HepG2 (cell line): ENCODE results near the gene SDK1. TPM values are rescaled to one million over a fixed set of nuclear protein-coding genes. Genes with fewer than 3 reads are reported as not detected.

Experiments
- ATAC-seq: fragments of 200-7000 bp; cut with Tn5 transposase; 3 replicates; pipeline ENCODE4 v1.9.1; 2020; ENCODE audit warnings: mild to moderate bottlenecking, moderate library complexity
- BruUV-seq: library from RNA; stranded (reverse); fragments of 400-500 nt; replicated peaks from 2 replicates; lab custom pipeline; 2021; lab: Mats Ljungman, UMichigan
- CTCF ChIA-PET: fragments of 300-600 bp; formaldehyde crosslinking; extraction: SDS; loops from one replicate; lab custom pipeline; 2021; ENCODE audit warnings: low total read pairs, inconsistent platforms, low intra/inter-chr PET ratio; lab: Yijun Ruan, JAX
- POLR2A ChIA-PET: fragments of 350-600 bp; sonication (Branson Sonifier 250); formaldehyde crosslinking; loops from one replicate; lab custom pipeline; 2020; ENCODE audit warnings: antibody characterized with exemption, inconsistent platforms; lab: Yijun Ruan, JAX
- DNase-seq: peaks from one replicate; pipeline ENCODE4 v3.0.0-alpha.2; 2015; ENCODE audit warnings: low spot score
- FAIRE-seq: peaks from 3 replicates; lab custom pipeline; 2011; peaks lifted over from hg19 to GRCh38; lab: Jason Lieb, UNC
- H2AFZ ChIP-seq: one replicate; pipeline ENCODE4 v1.6.1; 2011; ENCODE audit warnings: low read length, inconsistent platforms
- H3K27ac ChIP-seq: fragments of 300-600 bp; 3 replicates; pipeline ENCODE4 v1.8.0; 2011; ENCODE audit warnings: mixed run types, mild to moderate bottlenecking, mixed read lengths, low read length, inconsistent platforms; ENCODE audit not compliant: insufficient read depth; ENCODE audit errors: extremely low read length
- H3K27me3 ChIP-seq, 2 experiments: fragments of 200-600 bp in 1 of 2; 2 replicates in 1 of 2; 3 replicates in 1 of 2; pipeline versions ENCODE4 v1.6.0 to v1.8.0; 2011; ENCODE audit warnings: low read length in 2 of 2, mild to moderate bottlenecking in 2 of 2, moderate library complexity in 2 of 2, inconsistent platforms in 1 of 2; ENCODE audit not compliant: insufficient read depth in 2 of 2, control insufficient read depth in 1 of 2
- H3K36me3 ChIP-seq, 2 experiments: fragments of 200-600 bp in 1 of 2; replicated peaks in 1 of 2; 2 replicates in 1 of 2; 3 replicates in 1 of 2; pipeline versions ENCODE4 v1.5.1 to v1.8.0; 2011; ENCODE audit warnings: low read length in 2 of 2, inconsistent platforms in 1 of 2; ENCODE audit not compliant: insufficient read depth in 2 of 2, control insufficient read depth in 1 of 2
- H3K4me1 ChIP-seq: 2 replicates; pipeline ENCODE4 v1.5.1; 2012; ENCODE audit warnings: low read length, inconsistent platforms; ENCODE audit not compliant: insufficient read depth
- H3K4me2 ChIP-seq: 2 replicates; pipeline ENCODE4 v1.6.0; 2011; ENCODE audit warnings: low read depth, low read length, inconsistent platforms
- H3K4me3 ChIP-seq, 3 experiments: fragments of 200-600 bp in 1 of 3; sonication (generic), shearing (Covaris generic) in 1 of 3; replicated peaks in 1 of 3; 2 replicates each; pipeline ENCODE4 v1.5.1; 2011 to 2016; ENCODE audit warnings: low read length in 3 of 3, inconsistent platforms in 2 of 3, low read depth in 2 of 3, mild to moderate bottlenecking in 2 of 3, control low read depth in 1 of 3, mixed read lengths in 1 of 3; ENCODE audit not compliant: insufficient read depth in 1 of 3
- H3K79me2 ChIP-seq: one replicate; pipeline ENCODE4 v1.6.1; 2011; ENCODE audit warnings: low read length, inconsistent platforms; ENCODE audit not compliant: insufficient read depth
- H3K9ac ChIP-seq: 2 replicates; pipeline ENCODE4 v1.6.0; 2011; ENCODE audit warnings: mild to moderate bottlenecking, low read depth, low read length, inconsistent platforms; ENCODE audit not compliant: insufficient read depth
- H3K9me3 ChIP-seq: 2 replicates; pipeline ENCODE4 v1.5.1; 2012; ENCODE audit warnings: mild to moderate bottlenecking, low read length
- H4K20me1 ChIP-seq: 2 replicates; pipeline ENCODE4 v1.6.0; 2011; ENCODE audit warnings: inconsistent platforms, mild to moderate bottlenecking, low read length, moderate library complexity; ENCODE audit not compliant: insufficient read depth
- BORCS8-MEF2B ChIP-seq: sonication (generic); formaldehyde crosslinking; IDR thresholded peaks from 2 replicates; pipeline ENCODE4 v1.8.0; 2022; ENCODE audit warnings: mild to moderate bottlenecking, missing genetic modification reagents
- DNMT3B ChIP-seq: conservative IDR thresholded peaks from 2 replicates; pipeline ENCODE4 v1.6.1; 2016; ENCODE audit warnings: missing biosample characterization, control low read depth
- KLF6 ChIP-seq: IDR thresholded peaks from 2 replicates; pipeline ENCODE4 v1.8.0; 2016; ENCODE audit warnings: missing biosample characterization, missing genetic modification reagents
- KMT2A ChIP-seq: sonication (generic); formaldehyde crosslinking; IDR thresholded peaks from 2 replicates; pipeline ENCODE4 v1.4.0; 2020; ENCODE audit warnings: missing genetic modification reagents
- SIX4 ChIP-seq: sonication (generic); formaldehyde crosslinking; IDR thresholded peaks from 2 replicates; pipeline ENCODE4 v1.4.0; 2020; ENCODE audit warnings: missing genetic modification reagents
- TBL1XR1 ChIP-seq: fragments of 150-350 bp; IDR thresholded peaks from 2 replicates; pipeline ENCODE4 v1.6.1; 2014; ENCODE audit warnings: borderline replicate concordance, low read length; ENCODE audit not compliant: partially characterized antibody
- ZNF850 ChIP-seq: sonication (generic); formaldehyde crosslinking; conservative IDR thresholded peaks from 2 replicates; pipeline ENCODE4 v1.9.0; 2021; ENCODE audit warnings: mild to moderate bottlenecking, missing genetic modification reagents
- WGBS: methylation state at CpG from one replicate; pipeline ENCODE4 v1.1.6; 2017; ENCODE audit warnings: low lambda C conversion rate; 5-methylcytosine and 5-hydroxymethylcytosine counted together
- in situ Hi-C: cut with HindIII; loops from 2 replicates; pipeline ENCODE4 v1.10.0; 2017; ENCODE audit warnings: low pct_unique_long_range_greater_than_20kb; ENCODE audit not compliant: extremely low pct_ligation_motif_present
- intact Hi-C: fragments of 100-400 bp; cut with micrococcal nuclease; formaldehyde crosslinking; loops from one replicate; pipeline ENCODE4 v1.10.0; 2022; ENCODE audit not compliant: unreplicated experiment
- polyA plus RNA-seq, 8 experiments: library from polyadenylated mRNA; depleted of rRNA in 3 of 8; stranded (reverse) in 7 of 8; unstranded in 1 of 8; fragments of >200 nt; fragmentation: Illumina TruSeq in 4 of 8; extraction: Trizol in 4 of 8; gene quantifications; 2 replicates each; pipeline versions ENCODE4 v1.2.1 to v1.2.3, GENCODE V29; 2011 to 2016; ENCODE audit warnings: low read depth in 4 of 8, missing spikeins in 1 of 8, mixed read lengths in 1 of 8; ENCODE audit not compliant: insufficient read depth in 1 of 8
- total RNA-seq, 5 experiments: library from RNA; depleted of rRNA; stranded (reverse); fragments of >200 nt; fragmentation: Illumina TruSeq; extraction: Trizol; gene quantifications; 2 replicates each; pipeline ENCODE4 v1.2.3, GENCODE V29; 2016; ENCODE audit warnings: low read depth in 1 of 5
- TF ChIP-seq, protein P1 (sequence below): sonication (generic); formaldehyde crosslinking; IDR thresholded peaks from 2 replicates; pipeline ENCODE4 v1.4.0; 2020; ENCODE audit warnings: missing genetic modification reagents; ENCODE audit errors: not compliant biosample characterization
- TF ChIP-seq, protein P2 (sequence below): sonication (generic); formaldehyde crosslinking; IDR thresholded peaks from 2 replicates; pipeline ENCODE4 v1.9.0; 2021; ENCODE audit warnings: missing genetic modification reagents, borderline replicate concordance

SDK1 gene
- total and polyA plus RNA-seq, 2 of the 13 experiments (the other 11 are each of a cell fraction or from before 2014, with no cell fraction given) = 0.35 to 2.4 TPM

DNA sequence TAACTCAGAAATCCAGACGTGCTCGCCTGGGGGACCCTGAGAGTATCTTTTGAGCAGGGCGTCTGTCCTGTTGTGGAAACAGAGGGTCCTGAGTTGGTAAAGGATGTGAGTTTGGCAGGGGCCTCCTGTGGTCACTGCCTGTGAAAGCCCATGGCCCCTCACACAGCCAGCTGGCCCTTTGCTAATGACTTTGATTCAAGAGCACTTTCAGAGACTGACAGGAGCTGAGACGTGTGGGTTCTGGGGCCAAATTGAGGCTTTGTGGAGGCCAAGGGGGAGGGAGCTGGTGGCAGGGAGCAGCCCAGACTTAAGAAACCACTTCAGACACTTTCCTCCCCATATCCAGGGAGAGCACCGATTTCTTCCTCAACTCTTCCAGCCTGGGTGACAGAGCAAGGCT is 921.6 kb downstream of the SDK1 start (continued):
- TF ChIP-seq BORCS8-MEF2B (CRISPR knock-in tag) = no peak

DNA sequence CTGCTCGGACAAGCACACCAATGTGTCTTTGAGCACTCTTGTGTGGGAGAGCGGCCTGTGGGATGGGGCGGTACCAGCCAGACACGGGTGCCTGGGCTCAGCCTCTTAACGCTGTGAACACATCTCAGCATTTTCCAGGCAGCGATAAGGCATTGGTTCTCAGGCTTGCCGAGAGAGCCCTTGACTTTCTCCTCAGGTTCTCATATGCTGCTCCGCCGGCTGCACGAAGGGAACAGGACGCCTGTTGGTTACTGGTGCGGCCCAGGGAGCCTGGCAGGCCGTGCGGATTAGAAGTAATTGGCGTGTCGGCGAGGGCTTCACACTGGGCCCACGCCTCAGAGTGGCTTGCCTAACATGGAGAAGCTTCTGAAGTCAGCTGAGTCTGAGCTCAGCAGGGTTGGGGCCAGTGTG is 924.3 kb downstream of the SDK1 start:
- DNase-seq = no peak
- in situ Hi-C loops = loop anchor here (10.0 kb wide), 1 partner anchor 249 kb away; no protein-coding TSS in a partner anchor
- Histone ChIP-seq H2AFZ (no peak overlapping the region), H3K4me3 (no peak overlapping the region)
- no TSS peak for BruUV-seq
- TF ChIP-seq KLF6 (CRISPR knock-in tag) = no peak
- TF ChIP-seq DNMT3B = no peak
- TF ChIP-seq, all 625 proteins: peak for 0
- H3K27ac ChIP-seq = no peak overlapping the region
- ChIA-PET POLR2A (no interaction called here), CTCF (interaction anchor here (1.1 kb wide), 1 partner anchor 254 kb away, joined by 6 read pairs; no protein-coding TSS in a partner anchor)
- H4K20me1 ChIP-seq = no peaks in the 10 kb centered on the region
- no peaks in the 10 kb centered on the region for H3K9me3 ChIP-seq
- FAIRE-seq = no peak
- H3K4me1 ChIP-seq = no peaks in the 10 kb centered on the region
- no peaks in the 10 kb centered on the region for H3K27me3 ChIP-seq
- H3K4me2 ChIP-seq = no peak overlapping the region
- no peak for ATAC-seq
- no peaks in the 10 kb centered on the region for H3K36me3 ChIP-seq
- H3K79me2 ChIP-seq = no peaks in the 10 kb centered on the region
- no peak overlapping the region for H3K9ac ChIP-seq
- intact Hi-C loops = no loop called here
- 87% methylated on average over 4 of the region's 18 CpGs for WGBS

DNA sequence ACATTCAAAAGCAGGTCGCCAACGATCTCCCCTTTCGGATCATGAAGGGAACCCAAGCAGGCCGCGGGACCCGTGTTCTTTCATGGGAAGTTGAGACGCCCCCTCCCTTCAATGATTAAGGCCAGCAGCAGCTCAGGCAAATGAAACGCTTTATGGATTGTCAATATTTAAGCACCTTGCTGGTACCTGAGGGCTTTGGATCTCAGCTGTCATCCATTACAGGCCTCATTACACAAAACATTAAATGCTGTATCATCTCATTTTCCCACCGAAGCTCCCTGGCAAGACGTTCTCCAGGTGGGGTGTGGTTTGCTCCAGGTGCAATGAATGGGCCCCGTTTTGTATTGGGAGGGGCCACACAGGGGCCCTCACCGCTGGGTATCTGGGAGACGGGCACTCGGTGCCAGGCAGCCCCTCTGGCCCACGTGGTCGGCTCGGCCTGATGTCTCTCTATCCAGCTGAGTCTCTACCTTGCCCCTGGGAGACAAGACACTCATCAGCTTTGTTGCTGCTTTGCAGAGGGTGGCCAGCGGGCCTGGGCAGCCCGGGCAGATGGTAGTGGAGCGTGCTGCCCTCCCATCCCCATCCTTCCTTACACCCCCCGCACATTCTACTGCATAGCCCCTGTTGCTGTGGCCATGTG is 925.0 kb downstream of the SDK1 start:
- 91% methylated on average over 15 of the region's 21 CpGs for WGBS
- no peak for FAIRE-seq
- in situ Hi-C loops = loop anchor here (10.0 kb wide), 1 partner anchor 249 kb away; no protein-coding TSS in a partner anchor

More for the DNA sequence above, 925.0 kb downstream of the SDK1 start:
- ChIA-PET POLR2A (no interaction called here), CTCF (interaction anchor here (1.1 kb wide), 1 partner anchor 253 kb away, joined by 6 read pairs; no protein-coding TSS in a partner anchor)
- H3K27me3 ChIP-seq = no peaks in the 10 kb centered on the region
- no peak overlapping the region for H3K27ac ChIP-seq
- no peak overlapping the region for H3K4me3 ChIP-seq
- no peak overlapping the region for H2AFZ ChIP-seq
- no peaks in the 10 kb centered on the region for H3K4me1 ChIP-seq
- TF ChIP-seq ZNF850 (CRISPR knock-in tag) (no peak), TBL1XR1 (no peak), KMT2A (CRISPR knock-in tag) (no peak), SIX4 (CRISPR knock-in tag) (no peak)
- TF ChIP-seq, protein P1, sequence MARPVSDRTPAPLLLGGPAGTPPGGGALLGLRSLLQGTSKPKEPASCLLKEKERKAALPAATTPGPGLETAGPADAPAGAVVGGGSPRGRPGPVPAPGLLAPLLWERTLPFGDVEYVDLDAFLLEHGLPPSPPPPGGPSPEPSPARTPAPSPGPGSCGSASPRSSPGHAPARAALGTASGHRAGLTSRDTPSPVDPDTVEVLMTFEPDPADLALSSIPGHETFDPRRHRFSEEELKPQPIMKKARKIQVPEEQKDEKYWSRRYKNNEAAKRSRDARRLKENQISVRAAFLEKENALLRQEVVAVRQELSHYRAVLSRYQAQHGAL (CRISPR knock-in tag) = no peak
- TF ChIP-seq, protein P2, sequence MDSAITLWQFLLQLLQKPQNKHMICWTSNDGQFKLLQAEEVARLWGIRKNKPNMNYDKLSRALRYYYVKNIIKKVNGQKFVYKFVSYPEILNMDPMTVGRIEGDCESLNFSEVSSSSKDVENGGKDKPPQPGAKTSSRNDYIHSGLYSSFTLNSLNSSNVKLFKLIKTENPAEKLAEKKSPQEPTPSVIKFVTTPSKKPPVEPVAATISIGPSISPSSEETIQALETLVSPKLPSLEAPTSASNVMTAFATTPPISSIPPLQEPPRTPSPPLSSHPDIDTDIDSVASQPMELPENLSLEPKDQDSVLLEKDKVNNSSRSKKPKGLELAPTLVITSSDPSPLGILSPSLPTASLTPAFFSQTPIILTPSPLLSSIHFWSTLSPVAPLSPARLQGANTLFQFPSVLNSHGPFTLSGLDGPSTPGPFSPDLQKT (CRISPR knock-in tag) = no peak
- H3K4me2 ChIP-seq = no peak overlapping the region
- H4K20me1 ChIP-seq = no peaks in the 10 kb centered on the region
- no peaks in the 10 kb centered on the region for H3K9me3 ChIP-seq
- ATAC-seq = no peak
- DNase-seq = no peak
- no peak overlapping the region for H3K9ac ChIP-seq
- BruUV-seq = no TSS peak
- no peaks in the 10 kb centered on the region for H3K79me2 ChIP-seq
- H3K36me3 ChIP-seq = no peaks in the 10 kb centered on the region
- intact Hi-C loops = no loop called here
